GM12878 (cell line): ENCODE results near the gene DCDC2C. TPM values are rescaled to one million over a fixed set of nuclear protein-coding genes. Genes with fewer than 3 reads are reported as not detected.

ENCODE experiments used
- ATAC-seq: fragments of 200-7000 bp; cut with Tn5 transposase; 3 replicates; pipeline ENCODE4 v1.9.1; 2020; ENCODE audit warnings: mild to moderate bottlenecking, moderate library complexity
- BruUV-seq: library from RNA; stranded (reverse); fragments of 400-500 nt; replicated peaks from 2 replicates; lab custom pipeline; 2021; lab: Mats Ljungman, UMichigan
- CTCF ChIA-PET: fragments of 300-600 bp; sonication (Branson Sonifier 250); formaldehyde crosslinking; extraction: SDS; loops from one replicate; lab custom pipeline; 2021; ENCODE audit warnings: inconsistent platforms; lab: Yijun Ruan, JAX
- POLR2A ChIA-PET: fragments of 350-600 bp; formaldehyde crosslinking; extraction: SDS; loops from one replicate; lab custom pipeline; 2021; ENCODE audit warnings: inconsistent platforms; lab: Charles Lee
- RAD21 ChIA-PET: fragments of 300-600 bp; sonication (Branson Sonifier 250); formaldehyde crosslinking; loops from one replicate; lab custom pipeline; 2023; ENCODE audit warnings: antibody characterized with exemption; ENCODE audit not compliant: unreplicated experiment; lab: Charles Lee
- SMC1A ChIA-PET: fragments of 300-600 bp; sonication (Branson Sonifier 250); formaldehyde crosslinking; loops from one replicate; lab custom pipeline; 2023; ENCODE audit not compliant: unreplicated experiment, uncharacterized antibody; lab: Charles Lee
- DNase-seq: peaks from one replicate; pipeline ENCODE4 v3.0.0-alpha.2; 2011; ENCODE audit warnings: low read depth, low spot score
- FAIRE-seq: peaks from 3 replicates; lab custom pipeline; 2011; peaks lifted over from hg19 to GRCh38; lab: Jason Lieb, UNC
- H2AFZ ChIP-seq: 2 replicates; pipeline ENCODE4 v1.6.0; 2011; ENCODE audit warnings: low read depth, low read length, control low read depth; ENCODE audit not compliant: control insufficient read depth
- H3K27ac ChIP-seq: 2 replicates; pipeline ENCODE4 v1.5.1; 2011; ENCODE audit warnings: control low read depth; ENCODE audit not compliant: control insufficient read depth, insufficient read depth
- H3K27me3 ChIP-seq, 2 experiments: replicated peaks in 1 of 2; 2 replicates each; pipeline versions ENCODE4 v1.6.0 to v1.6.1; 2011; ENCODE audit warnings: low read length in 1 of 2; ENCODE audit not compliant: control insufficient read depth in 2 of 2, insufficient read depth in 2 of 2
- H3K36me3 ChIP-seq, 2 experiments: 2 replicates each; pipeline ENCODE4 v1.5.1; 2011; ENCODE audit warnings: low read length in 1 of 2; ENCODE audit not compliant: control insufficient read depth in 2 of 2, insufficient read depth in 2 of 2
- H3K4me1 ChIP-seq: 2 replicates; pipeline ENCODE4 v1.6.1; 2011; ENCODE audit warnings: mild to moderate bottlenecking, low read length, moderate library complexity, mixed read lengths; ENCODE audit not compliant: control insufficient read depth, insufficient read depth
- H3K4me2 ChIP-seq: 2 replicates; pipeline ENCODE4 v1.6.0; 2011; ENCODE audit warnings: control low read depth; ENCODE audit not compliant: control insufficient read depth, insufficient read depth
- H3K4me3 ChIP-seq: fragments of 200-600 bp; sonication (generic); 2 replicates; pipeline ENCODE4 v1.5.1; 2016
- H3K79me2 ChIP-seq: 2 replicates; pipeline ENCODE4 v1.6.0; 2011; ENCODE audit warnings: low read length; ENCODE audit not compliant: control insufficient read depth, insufficient read depth
- H3K9ac ChIP-seq: 2 replicates; pipeline ENCODE4 v1.8.0; 2011; ENCODE audit warnings: low read length, control low read depth, mixed read lengths; ENCODE audit not compliant: control insufficient read depth, insufficient read depth
- H3K9me3 ChIP-seq: replicated peaks from 3 replicates; pipeline ENCODE4 v1.5.1; 2011; ENCODE audit warnings: mild to moderate bottlenecking, low read length; ENCODE audit not compliant: control insufficient read depth, insufficient read depth
- H4K20me1 ChIP-seq: 2 replicates; pipeline ENCODE4 v1.6.0; 2011; ENCODE audit not compliant: control insufficient read depth, insufficient read depth
- CREM ChIP-seq: IDR thresholded peaks from 2 replicates; pipeline ENCODE4 v1.6.1; 2014; ENCODE audit warnings: antibody characterized with exemption, low read depth
- LARP7 ChIP-seq: fragments of 450-650 bp; IDR thresholded peaks from 2 replicates; pipeline ENCODE4 v1.6.1; 2017; ENCODE audit warnings: mild to moderate bottlenecking
- YY1 ChIP-seq: IDR thresholded peaks from 2 replicates; pipeline ENCODE4 v1.6.1; 2011; ENCODE audit warnings: low read depth, mild to moderate bottlenecking, low read length
- ZNF592 ChIP-seq: fragments of 450-650 bp; IDR thresholded peaks from 2 replicates; pipeline ENCODE4 v1.6.1; 2017; ENCODE audit warnings: mild to moderate bottlenecking, moderate library complexity
- WGBS: methylation state at CpG from one replicate; pipeline ENCODE4 v1.1.6; 2016; ENCODE audit warnings: low lambda C conversion rate; ENCODE audit not compliant: insufficient replicate concordance, insufficient coverage; ENCODE audit errors: missing lambda C conversion rate; 5-methylcytosine and 5-hydroxymethylcytosine counted together
- in situ Hi-C: fragments of 300-500 bp; cut with MboI; formaldehyde crosslinking; loops from 9 replicates; pipeline ENCODE4 v1.14.3; 2018; ENCODE audit warnings: mixed read lengths
- intact Hi-C: fragments of 100-400 bp; cut with micrococcal nuclease; formaldehyde crosslinking; loops from one replicate; pipeline ENCODE4 v1.14.2; 2022; ENCODE audit not compliant: unreplicated experiment
- polyA plus RNA-seq, 11 experiments: library from polyadenylated mRNA; depleted of rRNA in 4 of 11; unstranded in 6 of 11; stranded (reverse) in 5 of 11; fragments of >200 nt; fragmentation: Nextera tagmentation in 4 of 11; fragmentation: Illumina TruSeq in 1 of 11; extraction: Ambion mirVana in 4 of 11; extraction: Trizol in 1 of 11; gene quantifications; 1 replicate in 1 of 11; 2 replicates in 10 of 11; pipeline versions ENCODE4 v1.2.1 to v1.2.3, GENCODE V29; 2011 to 2016; ENCODE audit warnings: inconsistent platforms in 2 of 11, missing spikeins in 2 of 11, low read depth in 1 of 11
- total RNA-seq, 4 experiments: library from RNA; depleted of rRNA in 3 of 4; stranded (reverse); fragments of >200 nt in 3 of 4; fragmentation: Illumina TruSeq in 1 of 4; extraction: Trizol in 1 of 4; gene quantifications; 2 replicates each; pipeline versions ENCODE4 v1.2.1 to v1.2.3, GENCODE V29; 2013 to 2021

The DCDC2C gene
- total and polyA plus RNA-seq, 10 of the 15 experiments (the other 5 are each of a cell fraction or from before 2014, with no cell fraction given): not detected

GRCh38 chr2:3864943-3865865 is 161.8 kb downstream of the DCDC2C start (continued):
- TF ChIP-seq ZNF592 (no peak), LARP7 (no peak)

GRCh38 chr2:3867469-3867868 is 164.1 kb downstream of the DCDC2C start:
- Histone ChIP-seq H3K36me3 (no peaks in the 10 kb centered on the region), H4K20me1 (no peaks in the 10 kb centered on the region)
- TF ChIP-seq YY1 (no peak), CREM (no peak)
- TF ChIP-seq, all 136 proteins: peak for 0
- RAD21 ChIA-PET: no interaction called here
- CTCF ChIA-PET: no interaction called here
- Histone ChIP-seq H3K27me3 (no peaks in the 10 kb centered on the region; a peak in 2 of 4 replicates), H3K9ac (no peak overlapping the region), H3K9me3 (no peaks in the 10 kb centered on the region), H3K79me2 (no peaks in the 10 kb centered on the region), H3K4me1 (no peaks in the 10 kb centered on the region), H3K4me2 (no peak overlapping the region), H3K27ac (no peak overlapping the region), H3K4me3 (no peak overlapping the region), H2AFZ (no peak overlapping the region)
- POLR2A ChIA-PET: no interaction called here
- no TSS peak for BruUV-seq
- intact Hi-C loops (no loop called here), in situ Hi-C loops (no loop called here)
- SMC1A ChIA-PET: no interaction called here
- 37% methylated on average over 5 of the region's 5 CpGs for WGBS
- DNase-seq: no peak
- no peak for ATAC-seq
- FAIRE-seq: no peak
